H1 (cell line): ENCODE data around the gene LILRB4. TPM values are rescaled to one million over a fixed set of nuclear protein-coding genes. Genes with fewer than 3 reads are reported as not detected.

Experiments
- CTCF ChIA-PET: fragments of 300-600 bp; sonication (Branson Sonifier 250); formaldehyde crosslinking; loops from one replicate; lab custom pipeline; 2021; ENCODE audit not compliant: partially characterized antibody; lab: Charles Lee
- POLR2A ChIA-PET: fragments of 300-600 bp; sonication (Branson Sonifier 250); formaldehyde crosslinking; loops from one replicate; lab custom pipeline; 2021; ENCODE audit warnings: inconsistent platforms; ENCODE audit not compliant: partially characterized antibody; lab: Charles Lee
- DNase-seq, 2 experiments: peaks; one replicate each; pipeline versions ENCODE4 v3.0.0 to v3.0.0-alpha.2; 2010 to 2022; ENCODE audit warnings: low spot score in 2 of 2, low read depth in 1 of 2, mixed read lengths in 1 of 2
- FAIRE-seq: peaks from 2 replicates; lab custom pipeline; 2011; peaks lifted over from hg19 to GRCh38; lab: Jason Lieb, UNC
- H2AFZ ChIP-seq: 2 replicates; pipeline ENCODE4 v1.8.1; 2012; ENCODE audit warnings: low read length, inconsistent platforms
- H2AK5ac ChIP-seq: 2 replicates; pipeline ENCODE4 v1.6.1; 2013; ENCODE audit warnings: low read depth, low read length
- H2BK120ac ChIP-seq: replicated peaks from 2 replicates; pipeline ENCODE3; 2013; ENCODE audit warnings: low read depth, low read length, inconsistent platforms
- H2BK12ac ChIP-seq: 2 replicates; pipeline ENCODE4 v1.6.1; 2013; ENCODE audit warnings: low read depth, low read length
- H2BK15ac ChIP-seq: 2 replicates; pipeline ENCODE4 v1.6.1; 2013; ENCODE audit warnings: low read length
- H2BK20ac ChIP-seq: 2 replicates; pipeline ENCODE4 v1.6.1; 2013; ENCODE audit warnings: low read length
- H2BK5ac ChIP-seq: 2 replicates; pipeline ENCODE4 v1.6.1; 2013; ENCODE audit warnings: low read depth, low read length
- H3K14ac ChIP-seq: 2 replicates; pipeline ENCODE4 v1.6.1; 2013; ENCODE audit warnings: inconsistent platforms; ENCODE audit not compliant: insufficient read length
- H3K18ac ChIP-seq: 2 replicates; pipeline ENCODE4 v1.6.1; 2013; ENCODE audit warnings: low read length; ENCODE audit errors: extremely low read depth
- H3K23ac ChIP-seq: 2 replicates; pipeline ENCODE4 v1.6.1; 2013; ENCODE audit warnings: inconsistent platforms; ENCODE audit not compliant: insufficient read length
- H3K23me2 ChIP-seq: 2 replicates; pipeline ENCODE4 v1.6.1; 2013; ENCODE audit warnings: low read depth, low read length
- H3K27ac ChIP-seq: 2 replicates; pipeline ENCODE4 v1.6.1; 2011; ENCODE audit warnings: low read depth, low read length, inconsistent platforms
- H3K27me3 ChIP-seq, 4 experiments: replicated peaks in 1 of 4; 1 replicate in 1 of 4; 2 replicates in 3 of 4; pipeline versions ENCODE4 v1.6.1 to v1.8.1; 2011 to 2013; ENCODE audit warnings: low read length in 3 of 4, mild to moderate bottlenecking in 3 of 4, inconsistent platforms in 2 of 4, mixed read lengths in 2 of 4, moderate library complexity in 1 of 4; ENCODE audit not compliant: control insufficient read depth in 3 of 4, insufficient read depth in 3 of 4; ENCODE audit errors: extremely low read depth in 1 of 4
- H3K36me3 ChIP-seq, 4 experiments: 2 replicates each; pipeline versions ENCODE4 v1.6.1 to v1.8.1; 2011 to 2013; ENCODE audit warnings: mild to moderate bottlenecking in 4 of 4, low read length in 3 of 4, moderate library complexity in 2 of 4, control low read depth in 1 of 4, inconsistent platforms in 1 of 4; ENCODE audit not compliant: insufficient read depth in 4 of 4, control insufficient read depth in 2 of 4
- H3K4ac ChIP-seq: replicated peaks from 2 replicates; pipeline ENCODE3; 2013; ENCODE audit warnings: low read length, low read depth, mixed read lengths, inconsistent platforms; ENCODE audit not compliant: insufficient read length
- H3K4me1 ChIP-seq, 4 experiments: replicated peaks in 1 of 4; 1 replicate in 1 of 4; 2 replicates in 3 of 4; pipeline versions ENCODE4 v1.6.1 to v1.8.1; 2011 to 2013; ENCODE audit warnings: low read length in 3 of 4, inconsistent platforms in 2 of 4, mixed read lengths in 1 of 4; ENCODE audit not compliant: insufficient read depth in 4 of 4, control insufficient read depth in 3 of 4
- H3K4me2 ChIP-seq, 2 experiments: 2 replicates each; pipeline versions ENCODE4 v1.6.1 to v1.8.1; 2011 to 2013; ENCODE audit warnings: low read depth in 2 of 2, low read length in 2 of 2, control low read depth in 1 of 2, inconsistent platforms in 1 of 2, mild to moderate bottlenecking in 1 of 2; ENCODE audit not compliant: insufficient read depth in 1 of 2
- H3K4me3 ChIP-seq, 4 experiments: fragments of 200-600, 300-600 bp in 1 of 4; sonication (generic), shearing (Covaris generic), sonication (Bioruptor Twin) in 1 of 4; 2 replicates each; pipeline versions ENCODE4 v1.5.1 to v1.8.1; 2011 to 2016; ENCODE audit warnings: low read length in 4 of 4, low read depth in 3 of 4, control low read depth in 2 of 4, inconsistent platforms in 2 of 4, mild to moderate bottlenecking in 2 of 4, mixed read lengths in 1 of 4, moderate library complexity in 1 of 4; ENCODE audit not compliant: insufficient read depth in 2 of 4; ENCODE audit errors: extremely low read depth in 1 of 4
- H3K56ac ChIP-seq: replicated peaks from 2 replicates; pipeline ENCODE3; 2013; ENCODE audit warnings: low read depth, mild to moderate bottlenecking, mixed read lengths, low read length, inconsistent platforms; ENCODE audit not compliant: insufficient read length
- H3K79me1 ChIP-seq: 2 replicates; pipeline ENCODE4 v1.6.1; 2013; ENCODE audit warnings: low read depth, low read length, control low read depth
- H3K79me2 ChIP-seq, 2 experiments: 2 replicates each; pipeline versions ENCODE4 v1.6.1 to v1.8.1; 2012 to 2013; ENCODE audit warnings: low read length in 2 of 2, mild to moderate bottlenecking in 2 of 2, inconsistent platforms in 1 of 2; ENCODE audit not compliant: insufficient read depth in 2 of 2, control insufficient read depth in 1 of 2
- H3K9ac ChIP-seq, 4 experiments: replicated peaks in 1 of 4; 1 replicate in 1 of 4; 2 replicates in 3 of 4; pipeline versions ENCODE4 v1.6.1 to v1.8.1; 2011 to 2013; ENCODE audit warnings: low read depth in 3 of 4, low read length in 3 of 4, control low read depth in 2 of 4, mild to moderate bottlenecking in 2 of 4, moderate library complexity in 2 of 4, inconsistent platforms in 1 of 4; ENCODE audit errors: extremely low read depth in 1 of 4
- H3K9me3 ChIP-seq, 2 experiments: 2 replicates each; pipeline versions ENCODE4 v1.6.1 to v1.8.1; 2012 to 2013; ENCODE audit warnings: mild to moderate bottlenecking in 2 of 2, moderate library complexity in 2 of 2, control low read depth in 1 of 2, inconsistent platforms in 1 of 2, low read depth in 1 of 2, low read length in 1 of 2, mixed read lengths in 1 of 2; ENCODE audit not compliant: insufficient read depth in 2 of 2
- H4K20me1 ChIP-seq, 2 experiments: replicated peaks in 1 of 2; 2 replicates each; pipeline versions ENCODE3 to v1.8.1; 2011 to 2013; ENCODE audit warnings: inconsistent platforms in 2 of 2, low read length in 2 of 2, mild to moderate bottlenecking in 1 of 2; ENCODE audit not compliant: insufficient read depth in 2 of 2, control insufficient read depth in 1 of 2
- H4K5ac ChIP-seq: 2 replicates; pipeline ENCODE4 v1.6.1; 2013; ENCODE audit warnings: low read length, low read depth, mixed read lengths, inconsistent platforms; ENCODE audit not compliant: insufficient read length
- H4K8ac ChIP-seq: 2 replicates; pipeline ENCODE4 v1.8.0; 2013; ENCODE audit warnings: mild to moderate bottlenecking, moderate library complexity, low read length, inconsistent platforms; ENCODE audit not compliant: insufficient read depth; ENCODE audit errors: extremely low read depth
- H4K91ac ChIP-seq: replicated peaks from 2 replicates; pipeline ENCODE3; 2013; ENCODE audit warnings: low read length, mixed read lengths, inconsistent platforms; ENCODE audit not compliant: insufficient read length
- BACH1 ChIP-seq: IDR thresholded peaks from 2 replicates; pipeline ENCODE4 v1.6.1; 2012; ENCODE audit warnings: low read length, improper control_type of control experiment
- BRCA1 ChIP-seq: IDR thresholded peaks from 2 replicates; pipeline ENCODE4 v1.6.1; 2012; ENCODE audit warnings: low read depth, low read length, improper control_type of control experiment
- CREB1 ChIP-seq: IDR thresholded peaks from 2 replicates; pipeline ENCODE4 v1.6.1; 2012; ENCODE audit warnings: inconsistent platforms
- CTBP2 ChIP-seq: IDR thresholded peaks from 2 replicates; pipeline ENCODE4 v1.7.0; 2011; ENCODE audit warnings: borderline replicate concordance, mild to moderate bottlenecking, moderate library complexity, mixed read lengths, low read length; ENCODE audit not compliant: insufficient read depth, insufficient read length
- E2F6 ChIP-seq: IDR thresholded peaks from 2 replicates; pipeline ENCODE4 v1.6.1; 2012; ENCODE audit warnings: inconsistent platforms
- EGR1 ChIP-seq: IDR thresholded peaks from 2 replicates; pipeline ENCODE4 v1.6.1; 2011; ENCODE audit warnings: low read depth, low read length, borderline replicate concordance
- FOSL1 ChIP-seq: IDR thresholded peaks from 2 replicates; pipeline ENCODE4 v1.6.1; 2011; ENCODE audit warnings: mild to moderate bottlenecking, low read depth, low read length, moderate library complexity; ENCODE audit not compliant: insufficient read depth
- GABPA ChIP-seq: IDR thresholded peaks from 2 replicates; pipeline ENCODE4 v1.6.1; 2011; ENCODE audit warnings: mild to moderate bottlenecking, low read length, moderate library complexity, borderline replicate concordance; ENCODE audit not compliant: insufficient read depth
- JUND ChIP-seq: IDR thresholded peaks from 2 replicates; pipeline ENCODE4 v1.6.1; 2011; ENCODE audit warnings: mild to moderate bottlenecking, improper control_type of control experiment, low read length
- KDM1A ChIP-seq: fragments of 200-600, 300-600 bp; sonication (generic); IDR thresholded peaks from 2 replicates; pipeline ENCODE4 v1.7.1; 2016; ENCODE audit warnings: mild to moderate bottlenecking, low read length, borderline replicate concordance
- KDM4A ChIP-seq: IDR thresholded peaks from one replicate; pipeline ENCODE4 v1.7.1; 2012; ENCODE audit warnings: low read depth, mild to moderate bottlenecking, moderate library complexity, low read length, inconsistent platforms; ENCODE audit not compliant: severe bottlenecking
- NANOG ChIP-seq: IDR thresholded peaks from 2 replicates; pipeline ENCODE4 v1.6.1; 2011; ENCODE audit warnings: low read length, low read depth, mild to moderate bottlenecking, inconsistent platforms; ENCODE audit not compliant: insufficient read depth, poor library complexity, severe bottlenecking
- TEAD4 ChIP-seq: IDR thresholded peaks from 2 replicates; pipeline ENCODE4 v1.6.1; 2012; ENCODE audit warnings: low read depth, low read length, inconsistent platforms, mixed read lengths
- WGBS, 2 experiments: shearing (Covaris generic) in 1 of 2; methylation state at CpG; one replicate each; pipeline versions ENCODE4 v1.1.6 to v1.1.7; 2013 to 2015; ENCODE audit warnings: low lambda C conversion rate in 2 of 2, mixed read lengths in 2 of 2, inconsistent platforms in 1 of 2, low coverage in 1 of 2, missing lambda C conversion rate in 1 of 2; ENCODE audit not compliant: insufficient replicate concordance in 2 of 2, insufficient coverage in 1 of 2, insufficient read length in 1 of 2; ENCODE audit errors: extremely low coverage in 1 of 2, missing lambda C conversion rate in 1 of 2; 5-methylcytosine and 5-hydroxymethylcytosine counted together
- polyA plus RNA-seq, 7 experiments: library from polyadenylated mRNA; depleted of rRNA in 3 of 7; stranded (reverse) in 5 of 7; unstranded in 2 of 7; fragments of >200 nt in 5 of 7; fragments of 200-250 nt in 2 of 7; gene quantifications; 1 replicate in 5 of 7; 2 replicates in 1 of 7; 4 replicates in 1 of 7; pipeline versions ENCODE4 v1.2.1 to v1.2.3, GENCODE V29; 2011 to 2013; ENCODE audit warnings: missing spikeins in 2 of 7, mixed read lengths in 2 of 7
- total RNA-seq: library from RNA; stranded (reverse); fragmentation: NEBNext Ultra II Directional; extraction: Animal tissue kit (Norgen Biotek cat#: 25700); gene quantifications from 2 replicates; pipeline ENCODE4 v1.2.1, GENCODE V29; 2021

Gene LILRB4
- total and polyA plus RNA-seq, 2 of the 8 experiments (the other 6 are each of a cell fraction or from before 2014, with no cell fraction given): not detected

- TF ChIP-seq E2F6: no peak
- no peak for TF ChIP-seq CTBP2
- TF ChIP-seq EGR1: no peak
- TF ChIP-seq KDM4A: no peak
- TF ChIP-seq KDM1A: no peak
- no peak for TF ChIP-seq FOSL1
- TF ChIP-seq GABPA: no peak
- TF ChIP-seq CREB1: no peak
- no peak for TF ChIP-seq NANOG
- TF ChIP-seq BACH1: no peak
- no peak for TF ChIP-seq TEAD4
- no peak for TF ChIP-seq JUND
- no peak for TF ChIP-seq BRCA1
- ChIA-PET POLR2A (no interaction called here), CTCF (interaction anchor here (1.2 kb wide), 1 partner anchor 13 kb away, joined by 3 read pairs; no protein-coding TSS in a partner anchor)
- H2BK20ac ChIP-seq: no peak overlapping the region
- no peak overlapping the region for H2BK15ac ChIP-seq
- no peaks in the 10 kb centered on the region for H4K20me1 ChIP-seq
- no peak overlapping the region for H4K91ac ChIP-seq
- no peak overlapping the region for H3K56ac ChIP-seq
- no peak for DNase-seq
- no peak overlapping the region for H2BK120ac ChIP-seq
- H3K14ac ChIP-seq: no peak overlapping the region
- H3K27me3 ChIP-seq: no peaks in the 10 kb centered on the region; a peak in 1 of 7 replicates
- H3K4me3 ChIP-seq: no peak overlapping the region
- no peak overlapping the region for H3K23ac ChIP-seq
- H4K8ac ChIP-seq: no peak overlapping the region
- H2AK5ac ChIP-seq: no peak overlapping the region
- no peak overlapping the region for H2AFZ ChIP-seq
- H3K9ac ChIP-seq: no peak overlapping the region
- H2BK12ac ChIP-seq: no peak overlapping the region
- no peak overlapping the region for H3K18ac ChIP-seq
- H3K79me2 ChIP-seq: no peaks in the 10 kb centered on the region
- no peak overlapping the region for H3K4ac ChIP-seq
- H3K27ac ChIP-seq: no peak overlapping the region
- peaks cover 61 to 98% of the 10 kb centered on the region in 2 experiments for H3K9me3 ChIP-seq
- H3K4me2 ChIP-seq: no peak overlapping the region
- H3K36me3 ChIP-seq: no peaks in the 10 kb centered on the region
- no peaks in the 10 kb centered on the region for H3K23me2 ChIP-seq
- no peaks in the 10 kb centered on the region for H3K4me1 ChIP-seq
- WGBS, 2 experiments: 80% methylated on average over 13 of the region's 13 CpGs; no CpG with 5 or more reads in 1 of the 2 experiments
- H2BK5ac ChIP-seq: no peak overlapping the region
- H3K79me1 ChIP-seq: no peaks in the 10 kb centered on the region
- H4K5ac ChIP-seq: no peak overlapping the region
- no peak for FAIRE-seq
Measured at GRCh38 chr19:54661846-54662481, 821 bp upstream of the LILRB4 start.
